HG03521 (cell line): ENCODE results near the gene PTPRE.

Experiments
- ATAC-seq: cut with Tn5 transposase; IDR thresholded peaks from one replicate; pipeline ENCODE4 v1.9.1; 2021; ENCODE audit warnings: mild to moderate bottlenecking, moderate library complexity; ENCODE audit not compliant: unreplicated experiment

The PTPRE gene

GRCh38 chr10:128018691-128019090 is 111.8 kb downstream of the PTPRE start:
- ATAC-seq = no peak

- ATAC-seq = no peak
These were observed 115.6 kb downstream of the PTPRE start for GRCh38 chr10:128022261-128023196.

- no peak for ATAC-seq
These were observed 117.5 kb downstream of the PTPRE start for GRCh38 chr10:128024426-128024825.

- no peak for ATAC-seq
These were observed 118.5 kb downstream of the PTPRE start for GRCh38 chr10:128025437-128025836.

GRCh38 chr10:128025951-128026350 is 119.0 kb downstream of the PTPRE start:
- no peak for ATAC-seq

GRCh38 chr10:128026615-128027300 is 119.9 kb downstream of the PTPRE start:
- ATAC-seq = no peak

GRCh38 chr10:128027306-128027705 is 120.4 kb downstream of the PTPRE start:
- no peak for ATAC-seq

- no peak for ATAC-seq
These were observed 121.1 kb downstream of the PTPRE start for GRCh38 chr10:128027822-128028507.

GRCh38 chr10:128028508-128029289 is 121.8 kb downstream of the PTPRE start:
- ATAC-seq = no peak

- no peak for ATAC-seq
These were observed 122.4 kb downstream of the PTPRE start for GRCh38 chr10:128029290-128029651.

GRCh38 chr10:128029731-128030369 is 122.9 kb downstream of the PTPRE start:
- ATAC-seq = no peak

- ATAC-seq = no peak
These were observed 123.7 kb downstream of the PTPRE start for GRCh38 chr10:128030498-128031072.

- no peak for ATAC-seq
These were observed 124.3 kb downstream of the PTPRE start for GRCh38 chr10:128031216-128031615.

- ATAC-seq = no peak
These were observed 125.6 kb downstream of the PTPRE start for GRCh38 chr10:128032466-128032865.

GRCh38 chr10:128035557-128035973 is 128.7 kb downstream of the PTPRE start:
- ATAC-seq = peak; percentile 91

GRCh38 chr10:128036011-128036615 is 129.2 kb downstream of the PTPRE start:
- no peak for ATAC-seq

- ATAC-seq = no peak
These were observed 130.0 kb downstream of the PTPRE start for GRCh38 chr10:128036746-128037543.

GRCh38 chr10:128040096-128040495 is 133.2 kb downstream of the PTPRE start:
- no peak for ATAC-seq

- ATAC-seq = no peak
These were observed 133.8 kb downstream of the PTPRE start for GRCh38 chr10:128040681-128041080.
